ENCODE measurements around the gene ECHDC1. TPM values are rescaled to one million over a fixed set of nuclear protein-coding genes. Genes with fewer than 3 reads are reported as not detected.

The ECHDC1 gene
- total RNA-seq, 1 donor from 2014 or later: 30.3 TPM

DNA sequence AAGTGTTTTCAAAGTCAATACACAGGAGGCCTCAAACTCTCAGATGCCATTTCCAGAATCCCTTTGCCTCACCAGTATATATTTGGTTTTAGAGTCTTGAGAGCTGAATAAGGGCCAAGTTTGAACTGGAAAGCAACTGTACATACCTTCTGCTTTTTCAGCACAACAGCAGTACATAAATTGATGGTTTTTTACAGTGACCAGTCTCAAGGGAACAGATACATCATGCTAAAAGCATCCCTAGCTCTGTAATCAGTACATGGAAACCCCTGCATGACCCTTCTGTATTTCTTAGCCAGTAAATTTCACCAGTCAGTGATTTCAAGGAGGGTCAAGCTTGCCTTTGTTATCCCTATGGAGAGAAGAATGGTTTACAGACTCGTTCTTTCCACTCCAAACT, 40.6 kb upstream of the ECHDC1 start:
- Histone ChIP-seq H3K27me3 (ENCODE audit: control insufficient read depth, insufficient read depth, low read length) (no peaks in the 10 kb centered on the region), H3K4me3 (ENCODE audit: low read depth, low read length) (no peak overlapping the region), H3K36me3 (ENCODE audit: control insufficient read depth, insufficient read depth, low read length) (no peaks in the 10 kb centered on the region)
- TF ChIP-seq, protein P1, sequence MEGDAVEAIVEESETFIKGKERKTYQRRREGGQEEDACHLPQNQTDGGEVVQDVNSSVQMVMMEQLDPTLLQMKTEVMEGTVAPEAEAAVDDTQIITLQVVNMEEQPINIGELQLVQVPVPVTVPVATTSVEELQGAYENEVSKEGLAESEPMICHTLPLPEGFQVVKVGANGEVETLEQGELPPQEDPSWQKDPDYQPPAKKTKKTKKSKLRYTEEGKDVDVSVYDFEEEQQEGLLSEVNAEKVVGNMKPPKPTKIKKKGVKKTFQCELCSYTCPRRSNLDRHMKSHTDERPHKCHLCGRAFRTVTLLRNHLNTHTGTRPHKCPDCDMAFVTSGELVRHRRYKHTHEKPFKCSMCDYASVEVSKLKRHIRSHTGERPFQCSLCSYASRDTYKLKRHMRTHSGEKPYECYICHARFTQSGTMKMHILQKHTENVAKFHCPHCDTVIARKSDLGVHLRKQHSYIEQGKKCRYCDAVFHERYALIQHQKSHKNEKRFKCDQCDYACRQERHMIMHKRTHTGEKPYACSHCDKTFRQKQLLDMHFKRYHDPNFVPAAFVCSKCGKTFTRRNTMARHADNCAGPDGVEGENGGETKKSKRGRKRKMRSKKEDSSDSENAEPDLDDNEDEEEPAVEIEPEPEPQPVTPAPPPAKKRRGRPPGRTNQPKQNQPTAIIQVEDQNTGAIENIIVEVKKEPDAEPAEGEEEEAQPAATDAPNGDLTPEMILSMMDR (IDR thresholded peaks at IDR 0.05; ENCODE audit: insufficient read depth, low read length, severe bottlenecking): no peak
- no peak for DNase-seq (ENCODE audit: low read depth)
- no peak for FAIRE-seq

DNA sequence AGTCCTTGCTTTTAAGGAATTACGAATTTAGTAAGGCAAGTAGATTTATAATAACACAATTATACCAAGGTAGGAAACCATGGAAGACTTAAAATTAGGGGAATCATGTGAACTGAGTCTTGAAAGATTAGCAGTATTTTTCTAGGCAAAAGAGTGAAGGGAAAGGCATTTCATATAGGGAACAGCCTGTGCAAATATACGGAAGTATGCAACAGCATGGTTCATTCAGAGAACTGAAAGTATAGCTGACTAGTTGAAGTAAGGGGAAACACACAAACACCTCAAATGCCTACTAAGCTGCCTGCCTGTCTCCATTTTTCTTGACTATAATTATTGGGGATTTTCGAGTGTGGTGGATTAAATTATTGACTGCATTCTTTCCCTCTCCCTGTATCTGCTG, 39.0 kb upstream of the ECHDC1 start:
- TF ChIP-seq, protein P1 (IDR thresholded peaks at IDR 0.05; ENCODE audit: insufficient read depth, low read length, severe bottlenecking): no peak
- H3K4me3 ChIP-seq (ENCODE audit: low read depth, low read length): no peak overlapping the region
- H3K27me3 ChIP-seq (ENCODE audit: control insufficient read depth, insufficient read depth, low read length): no peaks in the 10 kb centered on the region
- FAIRE-seq (no peak), DNase-seq (ENCODE audit: low read depth) (no peak)
- H3K36me3 ChIP-seq (ENCODE audit: control insufficient read depth, insufficient read depth, low read length): no peaks in the 10 kb centered on the region

GRCh38 chr6:127381384-127381783, 38.0 kb upstream of the ECHDC1 start:
- no peaks in the 10 kb centered on the region for H3K27me3 ChIP-seq (ENCODE audit: control insufficient read depth, insufficient read depth, low read length)
- TF ChIP-seq, protein P1 (IDR thresholded peaks at IDR 0.05; ENCODE audit: insufficient read depth, low read length, severe bottlenecking): no peak
- FAIRE-seq (no peak), DNase-seq (ENCODE audit: low read depth) (no peak)
- no peak overlapping the region for H3K4me3 ChIP-seq (ENCODE audit: low read depth, low read length)
- no peaks in the 10 kb centered on the region for H3K36me3 ChIP-seq (ENCODE audit: control insufficient read depth, insufficient read depth, low read length)

GRCh38 chr6:127376685-127377084, 33.3 kb upstream of the ECHDC1 start:
- no peaks in the 10 kb centered on the region for H3K36me3 ChIP-seq (ENCODE audit: control insufficient read depth, insufficient read depth, low read length)
- TF ChIP-seq, protein P1 (IDR thresholded peaks at IDR 0.05; ENCODE audit: insufficient read depth, low read length, severe bottlenecking): no peak
- H3K27me3 ChIP-seq (ENCODE audit: control insufficient read depth, insufficient read depth, low read length): no peaks in the 10 kb centered on the region
- no peak for DNase-seq (ENCODE audit: low read depth)
- no peak overlapping the region for H3K4me3 ChIP-seq (ENCODE audit: low read depth, low read length)
- FAIRE-seq: no peak

DNA sequence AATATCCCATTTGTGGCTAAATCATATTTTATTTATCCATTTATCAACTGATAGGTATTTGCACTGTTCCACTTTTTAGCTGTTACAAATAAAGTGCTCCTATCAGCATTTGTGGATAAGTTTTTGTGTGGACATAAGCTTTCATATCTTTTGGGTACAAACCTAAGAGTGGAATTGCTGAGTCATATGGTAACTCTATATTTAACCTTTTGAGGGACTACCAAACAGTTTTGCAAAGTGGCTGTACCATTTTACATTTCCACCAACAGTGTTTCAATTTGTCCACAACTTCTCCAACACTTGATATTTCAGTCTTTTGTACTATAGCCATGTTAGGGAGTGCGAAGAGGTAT, 23.6 kb upstream of the ECHDC1 start:
- Histone ChIP-seq H3K27me3 (ENCODE audit: control insufficient read depth, insufficient read depth, low read length) (no peaks in the 10 kb centered on the region), H3K4me3 (ENCODE audit: low read depth, low read length) (no peak overlapping the region), H3K36me3 (ENCODE audit: control insufficient read depth, insufficient read depth, low read length) (no peaks in the 10 kb centered on the region)
- TF ChIP-seq, protein P1 (IDR thresholded peaks at IDR 0.05; ENCODE audit: insufficient read depth, low read length, severe bottlenecking): no peak
- no peak for DNase-seq (ENCODE audit: low read depth)
- no peak for FAIRE-seq

GRCh38 chr6:127366282-127367022, 23.0 kb upstream of the ECHDC1 start:
- no peaks in the 10 kb centered on the region for H3K36me3 ChIP-seq (ENCODE audit: control insufficient read depth, insufficient read depth, low read length)
- peak; percentile 99 for DNase-seq (ENCODE audit: low read depth)
- peak; percentile 50 for FAIRE-seq
- TF ChIP-seq, protein P1 (IDR thresholded peaks at IDR 0.05; ENCODE audit: insufficient read depth, low read length, severe bottlenecking): no peak
- H3K27me3 ChIP-seq (ENCODE audit: control insufficient read depth, insufficient read depth, low read length): no peaks in the 10 kb centered on the region
- no peak overlapping the region for H3K4me3 ChIP-seq (ENCODE audit: low read depth, low read length)

Measured in bronchial epithelial cell (primary cell).